LNCAP (cell line): ENCODE results near the gene GNA12.

Source experiments
- CTCF ChIP-seq: fragments of 450-650 bp; IDR thresholded peaks from 2 replicates; pipeline ENCODE4 v1.5.1; 2017; ENCODE audit warnings: mild to moderate bottlenecking

The GNA12 gene

GRCh38 chr7:2864204-2864985 is 20.3 kb upstream of the GNA12 start:
- TF ChIP-seq CTCF, result no peak

GRCh38 chr7:2863461-2864066 is 19.5 kb upstream of the GNA12 start:
- no peak for TF ChIP-seq CTCF

GRCh38 chr7:2862831-2863361 is 18.8 kb upstream of the GNA12 start:
- TF ChIP-seq CTCF, result no peak

GRCh38 chr7:2861509-2861908 is 17.4 kb upstream of the GNA12 start:
- TF ChIP-seq CTCF, result no peak

GRCh38 chr7:2860627-2861133 is 16.6 kb upstream of the GNA12 start:
- TF ChIP-seq CTCF, result no peak

- TF ChIP-seq CTCF, result no peak
Measured at GRCh38 chr7:2859952-2860351, 15.8 kb upstream of the GNA12 start.

GRCh38 chr7:2858621-2859020 is 14.5 kb upstream of the GNA12 start:
- TF ChIP-seq CTCF, result no peak
